ENCODE measurements around the gene NRXN3. TPM values are rescaled to one million over a fixed set of nuclear protein-coding genes. Genes with fewer than 3 reads are reported as not detected.
"Not testable (repeated sequence)": the region's sequence is repeated elsewhere in the genome, so short reads cannot be mapped to it uniquely, and the experiment has no call there.

Gene NRXN3
- total RNA-seq, 1 donor from 2014 or later = 1.0 TPM

- DNase-seq (no peak), ATAC-seq (no peak)
- intact Hi-C loops (cut with micrococcal nuclease) = loop anchor here (10.0 kb wide), 1 partner anchor 120 kb away; no protein-coding TSS in a partner anchor
Measured at GRCh38 chr14:78445275-78445674, 275.1 kb downstream of the NRXN3 start.

- intact Hi-C loops (cut with micrococcal nuclease) = loop anchor here (10.0 kb wide), 1 partner anchor 118 kb away; no protein-coding TSS in a partner anchor
- ATAC-seq = no peak
Measured at GRCh38 chr14:78446807-78447206, 276.6 kb downstream of the NRXN3 start.

GRCh38 chr14:78448164-78449094 is 278.3 kb downstream of the NRXN3 start:
- intact Hi-C loops (cut with micrococcal nuclease) = loop anchor here (10.0 kb wide), 1 partner anchor 116 kb away; no protein-coding TSS in a partner anchor
- ATAC-seq (no peak), DNase-seq (no peak)

More at GRCh38 chr14:78446807-78447206, 276.6 kb downstream of the NRXN3 start:
- DNase-seq = no peak

GRCh38 chr14:78450669-78451318 is 280.6 kb downstream of the NRXN3 start:
- DNase-seq = no peak
- ATAC-seq = no peak
- intact Hi-C loops (cut with micrococcal nuclease) = no loop called here

GRCh38 chr14:78451319-78451695 is 281.1 kb downstream of the NRXN3 start:
- DNase-seq (no peak), ATAC-seq (no peak)
- intact Hi-C loops (cut with micrococcal nuclease) = no loop called here

GRCh38 chr14:78455896-78456435 is 285.8 kb downstream of the NRXN3 start:
- ATAC-seq (no peak), DNase-seq (no peak)
- intact Hi-C loops (cut with micrococcal nuclease) = no loop called here

GRCh38 chr14:78469947-78470346 is 299.8 kb downstream of the NRXN3 start:
- DNase-seq (no peak), ATAC-seq (peak; percentile 65)
- intact Hi-C loops (cut with micrococcal nuclease) = no loop called here

GRCh38 chr14:78479127-78479780 is 309.1 kb downstream of the NRXN3 start:
- intact Hi-C loops (cut with micrococcal nuclease) = no loop called here
- ATAC-seq (no peak), DNase-seq (no peak)

GRCh38 chr14:78484028-78484427 is 313.9 kb downstream of the NRXN3 start:
- ATAC-seq (no peak), DNase-seq (no peak)
- intact Hi-C loops (cut with micrococcal nuclease) = no loop called here

GRCh38 chr14:78486081-78486480 is 315.9 kb downstream of the NRXN3 start:
- DNase-seq (no peak), ATAC-seq (no peak)
- intact Hi-C loops (cut with micrococcal nuclease) = no loop called here

- intact Hi-C loops (cut with micrococcal nuclease) = no loop called here
Measured at GRCh38 chr14:78486621-78487020, 316.4 kb downstream of the NRXN3 start.

GRCh38 chr14:78487573-78487972 is 317.4 kb downstream of the NRXN3 start:
- intact Hi-C loops (cut with micrococcal nuclease); ATAC-seq; DNase-seq: not testable (repeated sequence)

More at GRCh38 chr14:78486621-78487020, 316.4 kb downstream of the NRXN3 start:
- DNase-seq (no peak), ATAC-seq (no peak)

GRCh38 chr14:78488938-78489337 is 318.8 kb downstream of the NRXN3 start:
- ATAC-seq (no peak), DNase-seq (no peak)
- intact Hi-C loops (cut with micrococcal nuclease) = no loop called here

- DNase-seq (no peak), ATAC-seq (no peak)
- intact Hi-C loops (cut with micrococcal nuclease) = no loop called here
Measured at GRCh38 chr14:78491048-78491447, 320.9 kb downstream of the NRXN3 start.

- intact Hi-C loops (cut with micrococcal nuclease) = no loop called here
- DNase-seq = no peak
- ATAC-seq = no peak
Measured at GRCh38 chr14:78498062-78498595, 328.0 kb downstream of the NRXN3 start.

- DNase-seq = no peak
- no peak for ATAC-seq
- intact Hi-C loops (cut with micrococcal nuclease) = no loop called here
Measured at GRCh38 chr14:78501909-78502308, 331.7 kb downstream of the NRXN3 start.

GRCh38 chr14:78508023-78508422 is 337.9 kb downstream of the NRXN3 start:
- intact Hi-C loops (cut with micrococcal nuclease) = no loop called here
- no peak for ATAC-seq

GRCh38 chr14:78509516-78509915 is 339.3 kb downstream of the NRXN3 start:
- intact Hi-C loops (cut with micrococcal nuclease) = no loop called here
- ATAC-seq = no peak
- DNase-seq = no peak

More at GRCh38 chr14:78508023-78508422, 337.9 kb downstream of the NRXN3 start:
- DNase-seq = no peak

- intact Hi-C loops (cut with micrococcal nuclease) = no loop called here
- ATAC-seq (no peak), DNase-seq (no peak)
Measured at GRCh38 chr14:78512021-78512420, 341.8 kb downstream of the NRXN3 start.

Data from left ventricle myocardium superior (tissue), 1 donor.